NCI-H2029 (cell line): Measurements from ENCODE around the gene EML1.

Experiments used
- DNase-seq: peaks from one replicate; lab custom pipeline; 2025; lab: John Stamatoyannopoulos, UW

The EML1 gene

DNA sequence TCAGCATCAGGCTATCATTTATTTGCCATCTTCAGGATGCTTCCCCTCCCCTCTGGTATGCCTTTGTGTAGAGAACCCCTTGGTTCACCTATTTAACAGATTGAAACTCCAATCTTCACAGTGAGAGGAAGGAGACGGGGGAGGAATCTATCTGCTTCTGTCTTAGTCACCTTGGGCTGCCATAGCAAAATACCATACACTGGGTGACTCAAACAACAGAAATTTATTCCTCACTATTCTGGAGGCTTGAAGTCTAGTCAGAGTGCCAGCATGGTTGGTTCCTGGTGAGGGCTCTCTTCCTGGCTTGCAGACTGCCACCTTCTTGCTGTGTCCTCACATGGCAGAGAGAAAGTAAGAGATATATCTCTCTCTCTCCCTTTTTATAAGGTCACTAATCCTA is 13.5 kb upstream of the EML1 start:
- DNase-seq: no peak

DNA sequence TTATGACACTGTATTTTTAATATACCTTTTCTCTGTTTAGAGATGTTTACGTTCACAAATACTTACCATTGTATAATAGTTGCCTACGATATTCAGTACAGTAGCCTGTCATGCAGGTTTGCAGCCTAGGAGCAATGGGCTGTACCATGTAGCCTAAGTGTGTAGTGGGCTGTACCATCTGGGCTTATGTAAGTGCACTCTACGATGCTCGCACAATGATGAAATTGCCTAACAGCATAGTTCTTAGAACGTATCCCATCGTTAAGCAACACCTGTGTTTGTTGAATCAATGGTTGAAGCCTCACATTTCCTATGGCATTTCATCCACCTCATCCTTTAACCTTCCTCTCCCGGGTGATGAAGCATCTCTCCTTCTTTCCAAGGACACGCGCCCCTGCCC is 12.5 kb upstream of the EML1 start:
- peak; percentile 37 for DNase-seq

DNA sequence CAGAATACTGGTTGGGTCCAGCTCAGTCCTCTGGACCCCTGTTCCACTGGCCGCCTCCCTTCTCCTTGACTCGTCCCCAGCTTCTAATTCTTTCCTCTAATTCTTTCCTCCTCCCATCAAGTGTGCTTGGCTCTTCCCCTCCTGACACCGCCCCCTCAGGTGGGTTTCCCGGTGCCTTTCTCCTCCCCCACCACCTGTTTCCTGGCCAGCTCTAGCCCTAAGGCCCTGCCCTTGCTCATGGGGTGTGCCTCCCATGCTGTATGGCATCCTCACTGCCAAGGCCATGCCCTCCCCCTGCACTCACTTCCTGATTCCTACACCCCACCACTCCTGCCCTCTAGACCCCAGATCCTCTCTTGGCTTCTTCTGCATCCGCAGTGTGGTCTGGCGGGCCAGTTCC is 12.1 kb upstream of the EML1 start:
- DNase-seq: no peak

DNA sequence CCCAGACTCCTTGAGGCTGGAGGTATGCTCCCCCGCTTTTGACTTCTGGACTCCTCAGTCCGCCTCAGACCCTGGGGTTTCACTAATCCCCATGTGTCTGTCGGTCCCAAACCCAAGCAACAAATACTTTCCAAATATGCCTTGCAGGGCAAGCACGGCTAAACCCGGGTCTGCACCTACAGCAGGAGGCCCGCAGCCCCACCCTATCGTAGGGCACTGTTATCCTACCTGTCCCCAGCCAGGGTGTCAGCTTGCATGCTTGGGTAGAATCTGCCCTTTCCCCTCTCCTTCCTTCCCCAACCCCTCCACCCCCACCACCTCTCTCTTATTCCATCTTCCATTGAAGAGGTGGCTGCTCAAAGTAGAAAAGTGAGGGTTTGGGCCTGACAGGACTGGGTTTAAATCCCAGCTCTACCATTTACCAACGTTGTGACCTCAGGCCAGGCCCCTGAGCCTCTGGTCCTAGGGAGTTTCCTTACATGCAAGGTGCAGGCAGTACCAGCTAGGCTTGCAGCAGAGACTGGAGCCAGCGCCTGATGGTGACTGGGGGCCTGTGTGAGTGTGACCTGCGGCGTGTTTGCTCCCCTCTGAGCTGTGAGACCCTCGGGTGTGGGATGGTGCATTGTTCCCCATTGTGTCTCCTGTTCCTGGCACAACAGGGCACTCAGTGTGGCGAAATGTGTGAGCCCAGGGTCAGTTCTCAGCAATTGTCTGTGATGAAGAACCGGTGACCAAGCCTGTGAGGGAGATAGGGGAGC is 11.2 kb upstream of the EML1 start:
- no peak for DNase-seq

DNA sequence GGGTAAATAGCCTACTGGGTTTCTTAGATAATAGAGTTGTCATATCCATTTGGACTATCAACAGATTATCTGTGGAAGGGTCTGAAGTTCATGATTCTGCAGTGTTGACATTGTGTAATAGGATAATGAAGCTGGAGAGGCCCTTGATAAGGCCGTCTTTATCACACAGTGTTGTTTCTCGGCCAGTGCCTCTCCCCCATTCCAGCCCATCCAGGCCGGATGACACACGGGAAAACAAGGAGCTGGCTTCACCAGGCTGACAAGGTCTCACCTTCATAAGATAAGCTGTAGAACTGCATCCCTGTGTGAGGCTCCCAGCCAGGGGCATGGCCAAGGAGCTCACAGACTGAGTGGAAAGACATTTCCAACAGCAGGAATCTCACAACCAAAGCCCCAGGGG is 8.7 kb upstream of the EML1 start:
- peak; percentile 4 for DNase-seq

DNA sequence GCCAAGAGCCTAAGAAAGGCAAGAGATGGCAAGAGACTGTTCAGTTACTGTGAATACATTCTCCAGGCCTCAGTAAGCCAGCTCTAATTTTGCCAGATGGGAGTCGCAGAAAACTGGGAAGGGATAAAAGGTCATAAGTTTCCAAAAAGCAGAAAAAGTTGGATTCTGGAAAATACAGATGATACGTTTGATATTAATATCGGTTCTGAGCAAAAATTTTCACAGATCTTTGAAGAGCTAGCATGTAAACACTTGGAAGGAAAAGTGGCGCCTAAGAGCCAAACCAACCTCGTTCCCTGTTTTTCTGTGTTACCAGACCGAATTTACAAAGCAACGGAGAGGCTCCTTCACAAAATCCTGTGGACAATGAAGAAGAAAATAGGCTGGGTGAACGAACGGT is 7.8 kb upstream of the EML1 start:
- DNase-seq: no peak

DNA sequence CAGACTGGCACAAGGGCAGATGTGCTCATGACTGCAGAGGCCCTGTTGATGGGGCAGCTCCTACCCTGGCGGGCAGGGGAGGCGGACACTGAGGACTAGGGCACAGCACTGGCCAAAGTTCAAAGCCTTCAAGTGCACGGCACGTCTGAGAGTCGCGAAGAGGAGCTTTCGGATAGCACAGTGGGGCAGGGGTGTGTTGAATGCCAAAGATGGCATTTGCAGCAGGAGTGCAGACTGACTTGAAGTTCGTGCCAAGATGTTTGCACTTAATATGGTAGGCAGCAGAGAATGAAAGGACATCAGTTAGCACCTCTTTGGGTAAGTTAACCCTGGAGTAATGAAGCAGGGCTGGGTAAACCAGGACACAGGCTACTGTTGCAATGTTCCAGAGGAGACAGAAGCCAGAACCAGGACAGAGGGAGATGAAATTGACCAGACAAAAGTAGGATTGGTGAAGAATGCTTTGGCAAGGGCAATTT is 6.7 kb upstream of the EML1 start:
- DNase-seq: no peak

DNA sequence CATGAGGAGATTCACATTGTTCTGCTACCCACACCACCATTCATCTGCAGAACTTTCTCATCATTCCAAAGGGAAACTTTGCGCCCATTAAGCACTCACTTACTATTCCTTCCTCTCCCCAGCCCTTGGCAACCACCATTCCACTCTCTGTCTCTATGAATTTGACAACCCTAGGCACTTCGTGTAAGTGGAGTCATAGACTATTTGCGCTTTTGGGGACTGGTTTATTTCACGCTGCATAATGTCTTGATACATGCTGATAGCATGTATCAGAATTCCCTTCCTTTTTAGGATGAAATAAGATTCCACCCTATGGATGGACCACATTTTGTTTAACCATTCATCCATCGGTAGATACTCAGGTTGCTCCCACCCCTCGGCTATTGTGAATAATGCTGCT is 4.5 kb upstream of the EML1 start:
- DNase-seq: no peak

DNA sequence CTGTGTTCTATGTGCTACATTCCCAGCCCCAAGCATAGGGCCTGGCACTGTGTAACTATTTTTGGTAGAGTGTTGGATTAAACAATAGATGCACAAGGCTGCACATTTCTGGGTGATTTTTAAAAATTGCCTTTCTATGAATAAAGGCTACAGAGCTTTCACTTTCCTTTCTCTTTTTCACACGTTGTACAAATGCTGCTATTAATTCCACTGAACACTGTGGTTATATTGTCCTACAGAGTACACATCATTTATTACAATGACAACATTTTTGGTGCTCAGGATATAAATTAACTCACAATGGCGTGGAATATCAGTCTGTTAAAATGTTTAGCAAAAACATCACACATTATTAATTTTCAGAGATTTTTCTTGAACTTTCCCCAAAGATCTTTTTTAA is 3.6 kb upstream of the EML1 start:
- no peak for DNase-seq

DNA sequence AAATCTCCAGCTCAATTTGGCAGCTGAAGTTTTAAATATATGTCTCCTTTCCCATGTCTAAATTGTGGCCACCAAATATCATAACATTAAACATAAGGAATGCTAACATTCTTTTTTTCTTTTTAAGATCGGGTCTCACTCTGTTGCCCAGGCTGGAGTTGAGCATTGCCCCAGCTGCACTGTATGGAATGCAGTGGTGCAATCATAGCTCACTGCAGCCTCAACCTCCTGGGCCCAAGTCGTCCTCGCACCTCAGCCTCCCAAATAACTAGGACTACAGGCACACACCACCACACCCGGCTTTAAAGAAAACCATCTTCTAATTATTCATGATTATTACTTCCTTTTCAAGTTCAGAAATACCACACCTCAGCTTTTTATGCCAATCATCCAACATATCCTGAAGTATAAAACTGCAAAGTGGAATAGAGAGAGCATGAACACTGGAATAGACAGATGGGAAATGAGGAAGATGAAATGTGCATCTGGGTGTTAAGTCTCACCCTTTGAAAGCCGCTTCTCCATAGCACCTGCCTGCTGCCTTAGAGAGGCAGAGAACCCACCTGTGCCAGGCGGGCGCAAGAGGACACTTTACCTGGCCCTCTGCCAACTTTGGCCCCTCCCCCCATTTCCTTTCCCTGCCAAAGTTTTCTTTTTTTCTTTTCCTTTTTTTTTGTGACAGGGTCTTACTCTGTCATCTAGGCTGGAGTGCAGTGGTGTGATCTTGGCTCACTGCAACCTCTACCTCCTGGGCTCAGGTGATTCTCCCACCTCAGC is 2.8 kb upstream of the EML1 start:
- DNase-seq: peak; percentile 17

DNA sequence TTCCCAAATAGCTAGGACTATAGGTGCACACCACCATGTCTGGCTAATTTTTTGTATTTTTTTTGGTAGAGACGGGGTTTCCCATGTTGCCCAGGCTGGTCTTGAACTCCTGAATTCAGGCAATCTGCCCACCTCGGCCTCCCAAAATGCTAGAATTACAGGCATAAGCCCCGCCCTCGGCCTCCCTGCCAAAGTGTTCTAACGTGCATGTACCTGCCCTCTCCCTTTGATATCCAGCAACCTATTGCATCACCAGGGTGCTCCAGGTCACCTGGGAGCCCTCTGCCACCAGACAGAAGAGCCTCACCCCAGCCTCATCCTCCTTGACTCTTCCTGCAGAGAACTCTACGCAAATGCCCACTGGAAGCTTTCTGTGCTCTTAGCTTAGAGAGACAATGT is 2.2 kb upstream of the EML1 start:
- no peak for DNase-seq

DNA sequence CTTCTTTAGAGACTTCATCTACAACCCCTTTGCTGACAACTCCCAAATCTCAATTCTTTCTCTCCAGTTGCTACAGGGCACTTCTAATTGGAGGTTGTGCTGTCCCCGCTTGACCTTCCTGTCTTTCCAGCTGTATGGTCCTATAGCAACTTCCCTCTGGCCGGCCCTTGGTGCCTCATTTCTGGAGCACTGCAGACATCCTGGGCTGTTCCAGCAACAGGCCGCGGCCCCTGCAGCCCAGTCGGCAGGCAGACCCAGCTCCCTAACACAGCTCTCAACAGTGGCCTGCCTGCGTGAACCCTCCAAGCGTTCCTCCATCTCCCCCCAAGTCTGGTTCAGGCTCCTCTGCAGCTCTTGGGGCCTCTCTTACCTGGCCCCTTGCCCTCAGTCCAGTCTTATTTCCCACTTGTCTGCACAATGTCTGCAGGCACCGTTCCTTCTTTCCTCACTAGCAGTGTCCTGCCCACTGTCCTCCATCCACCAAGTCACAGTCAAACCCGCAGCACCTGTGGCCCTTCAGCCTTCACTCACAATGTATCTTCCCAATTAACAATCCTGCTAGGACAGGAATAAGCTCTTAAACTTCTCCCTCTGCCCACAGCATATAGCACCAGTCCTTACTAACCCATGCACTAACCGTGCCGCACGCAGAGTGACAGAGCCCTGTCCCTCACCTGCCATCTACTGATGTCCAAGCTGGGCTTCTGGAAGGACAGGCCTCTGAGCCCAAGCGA is 1.6 kb upstream of the EML1 start:
- no peak for DNase-seq

DNA sequence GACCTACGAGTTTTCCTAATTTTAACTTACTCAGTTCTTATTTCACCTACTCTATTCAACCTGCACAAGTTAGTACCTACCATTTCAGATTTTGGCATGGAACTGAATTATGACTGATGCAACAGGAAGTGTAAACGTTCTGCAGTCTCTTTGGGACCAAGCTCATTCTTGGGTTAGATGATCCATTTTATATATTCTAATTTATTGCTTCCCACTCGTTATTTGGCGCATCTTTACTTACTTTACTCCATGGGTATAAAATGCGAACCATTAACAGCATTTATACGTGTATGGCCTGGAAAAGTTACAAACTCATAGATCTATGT is 1.0 kb upstream of the EML1 start:
- no peak for DNase-seq

DNA sequence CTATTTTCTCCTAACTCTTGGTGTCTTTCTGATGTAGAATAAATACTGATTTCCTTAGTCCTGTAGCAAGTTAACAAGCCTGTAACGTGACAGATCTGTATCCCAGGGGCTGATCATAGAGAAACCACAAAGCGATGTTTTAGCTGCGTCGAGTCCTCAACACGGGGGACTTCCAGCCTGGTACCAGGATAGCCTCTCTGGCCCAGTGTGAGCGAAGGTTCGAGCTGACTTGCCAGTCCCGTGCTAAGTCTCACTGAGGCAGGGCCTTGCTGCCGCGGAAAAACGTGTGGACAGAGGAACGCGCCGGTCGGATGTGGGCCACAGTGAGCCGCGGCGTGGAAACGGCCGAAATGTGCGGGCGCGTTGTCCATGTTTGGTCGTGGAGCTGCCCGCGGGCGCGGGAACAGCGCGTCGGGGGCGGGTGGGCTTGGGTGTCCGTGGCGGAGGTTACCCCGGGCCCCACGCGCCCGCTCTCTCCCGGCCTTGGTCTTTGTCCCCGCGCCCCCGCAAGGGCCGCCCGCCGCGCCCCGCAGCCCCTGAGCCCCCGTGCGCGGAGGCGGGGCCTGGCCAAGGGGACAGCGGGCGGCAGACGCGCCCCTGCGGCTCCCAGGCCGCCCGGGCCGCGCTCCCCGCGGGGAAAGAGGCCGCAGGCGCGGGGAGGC is 531 bp upstream of the EML1 start:
- no peak for DNase-seq

DNA sequence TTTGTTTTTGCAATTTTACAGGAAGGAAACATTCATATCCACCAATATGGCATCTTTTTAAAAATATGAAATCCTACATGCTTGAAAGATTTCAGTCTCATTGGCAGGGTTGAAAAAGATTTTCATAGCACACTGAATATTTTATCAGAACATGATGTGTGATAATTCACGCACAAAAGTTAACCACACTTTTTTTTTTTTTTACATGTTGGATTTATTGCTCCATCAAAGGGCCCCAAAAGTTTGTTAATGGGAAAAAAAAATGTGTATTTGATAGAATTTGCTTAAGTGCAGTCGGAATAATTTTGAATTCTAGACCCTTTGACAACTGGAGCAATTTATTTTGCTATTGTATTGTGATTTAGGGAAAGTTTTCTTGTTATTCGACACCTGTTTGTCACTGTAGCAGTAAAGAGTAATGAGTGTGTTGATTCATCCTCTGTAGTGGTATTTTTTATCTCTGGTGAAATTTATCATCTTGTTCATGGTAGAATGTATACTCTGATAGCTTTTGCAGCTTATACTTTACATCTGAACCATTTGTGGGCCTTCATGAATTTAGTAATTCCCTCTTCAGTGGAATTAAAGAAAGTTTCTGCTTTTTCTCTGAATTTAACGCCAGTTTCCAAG is 1.1 kb downstream of the EML1 start:
- DNase-seq: no peak

DNA sequence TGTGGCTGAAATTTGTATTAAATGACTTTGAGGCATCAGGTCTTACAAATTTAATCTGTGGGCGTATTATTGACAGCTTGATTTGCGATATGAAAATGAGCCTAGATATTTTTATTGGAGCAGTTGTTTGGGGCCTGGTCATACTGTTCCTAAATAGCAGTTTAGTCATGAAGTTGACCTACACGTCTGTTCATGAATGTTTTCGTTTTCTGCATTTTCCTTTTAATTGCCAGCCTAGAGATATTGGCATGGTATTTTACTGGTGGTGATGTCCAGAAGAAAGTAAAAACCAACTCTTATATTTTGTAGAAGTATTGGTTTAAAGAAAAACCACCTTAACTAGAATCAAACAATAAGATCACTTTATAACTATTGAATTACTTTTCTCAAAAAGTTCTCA is 1.8 kb downstream of the EML1 start:
- DNase-seq: no peak

DNA sequence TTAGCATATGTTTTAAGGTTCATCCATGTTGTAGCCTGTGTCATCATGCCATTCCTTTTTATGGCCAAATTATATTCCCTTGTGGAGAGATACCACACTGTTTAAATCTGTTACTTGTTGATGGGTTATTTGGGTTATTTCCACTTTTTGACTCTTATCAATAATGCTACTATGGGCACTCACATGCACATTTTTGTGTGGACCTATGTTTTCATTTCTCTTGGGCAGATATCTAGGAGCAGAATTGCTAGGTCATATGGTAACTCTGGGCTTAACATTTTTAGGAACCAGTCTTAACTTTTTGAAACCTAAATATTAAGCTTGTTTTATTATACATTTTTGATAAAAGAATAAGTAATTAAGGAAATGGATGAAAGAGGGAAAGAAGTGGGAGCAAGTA is 4.0 kb downstream of the EML1 start:
- no peak for DNase-seq

DNA sequence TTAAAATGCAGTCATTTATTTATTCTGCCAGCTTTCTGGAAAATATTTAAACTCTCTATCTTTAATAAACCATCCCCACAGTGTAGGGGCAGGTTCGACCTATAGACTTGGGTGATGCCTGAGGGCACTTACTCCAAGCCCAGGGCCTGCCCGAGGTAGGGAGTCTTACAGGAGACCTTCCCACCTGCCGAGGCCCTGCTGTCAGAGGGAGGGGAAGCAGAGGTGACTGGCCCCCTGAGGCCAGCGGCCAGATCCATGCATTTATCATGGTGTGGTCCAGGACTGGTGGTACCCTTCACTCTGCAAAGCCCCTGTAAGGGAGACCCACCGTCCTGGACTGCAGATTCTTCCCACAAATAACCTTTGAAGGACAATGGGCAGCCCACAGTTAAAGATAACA is 7.6 kb downstream of the EML1 start:
- DNase-seq: no peak

DNA sequence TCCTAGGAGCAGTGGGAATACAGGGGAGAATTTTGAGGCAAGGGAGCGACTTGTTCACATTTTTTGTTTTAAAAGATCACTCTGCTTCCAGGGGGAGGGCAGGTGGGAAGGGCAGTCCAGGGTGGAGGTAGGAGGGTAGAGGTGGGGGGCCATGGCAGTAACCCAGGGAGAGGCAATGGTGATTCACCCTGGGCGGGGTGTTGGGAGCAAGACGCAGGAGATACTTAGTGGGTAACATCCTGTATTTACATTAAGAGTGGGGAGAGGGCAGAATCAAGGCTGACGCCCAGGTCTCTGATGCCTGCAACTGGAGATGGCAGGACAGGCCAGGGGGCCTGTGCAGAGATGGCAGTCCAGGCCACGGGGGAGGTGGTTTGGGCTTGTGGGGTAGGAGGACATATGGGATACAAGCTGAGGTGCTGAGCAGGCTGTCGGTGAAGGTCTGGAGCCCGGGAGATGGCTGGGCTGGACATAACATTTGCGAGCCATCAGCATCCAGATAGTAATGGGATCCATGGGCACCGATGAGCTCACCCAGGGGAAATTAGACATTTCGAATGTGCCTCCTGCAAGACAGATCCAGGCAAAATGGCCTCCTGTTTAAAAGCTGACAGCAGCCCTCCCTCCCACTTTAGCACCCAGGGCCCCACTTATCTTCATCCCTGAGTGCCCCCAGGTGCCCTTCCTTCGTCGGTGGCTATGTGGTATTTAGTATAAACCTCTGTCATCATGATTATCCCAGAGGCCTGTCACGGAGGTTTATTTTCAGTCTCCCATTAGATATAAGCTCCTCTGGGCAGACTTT is 9.3 kb downstream of the EML1 start:
- no peak for DNase-seq

DNA sequence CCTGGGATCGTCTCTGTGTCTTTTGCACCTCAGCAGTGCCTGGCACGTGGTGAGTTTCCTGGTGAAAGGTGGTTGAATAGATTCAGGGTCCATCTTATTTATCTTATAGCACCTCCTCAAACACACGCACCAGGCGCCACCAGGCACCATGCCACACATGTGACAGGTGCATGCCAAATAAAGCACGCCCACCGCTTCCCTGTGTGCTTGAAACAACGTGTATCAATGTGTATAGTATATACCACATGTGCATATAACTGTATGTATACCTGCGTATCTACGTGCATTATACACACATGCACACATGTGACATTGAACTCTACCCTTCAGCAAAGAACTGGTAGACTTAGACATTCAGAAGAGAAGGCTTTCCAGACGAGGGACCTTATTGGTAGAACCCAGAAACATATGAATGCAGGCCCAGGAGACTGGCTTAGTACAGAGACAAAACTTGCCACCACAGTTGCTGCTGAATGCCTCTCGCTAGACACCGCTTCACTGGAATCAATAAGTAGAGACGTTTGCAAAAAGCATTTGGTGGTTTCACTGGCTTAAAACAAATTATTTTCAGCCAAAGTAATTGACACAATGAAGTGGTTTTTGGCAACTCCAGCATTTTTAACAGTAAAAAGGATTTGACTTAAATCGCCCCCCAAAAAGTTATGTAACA is 10.0 kb downstream of the EML1 start:
- DNase-seq: no peak

DNA sequence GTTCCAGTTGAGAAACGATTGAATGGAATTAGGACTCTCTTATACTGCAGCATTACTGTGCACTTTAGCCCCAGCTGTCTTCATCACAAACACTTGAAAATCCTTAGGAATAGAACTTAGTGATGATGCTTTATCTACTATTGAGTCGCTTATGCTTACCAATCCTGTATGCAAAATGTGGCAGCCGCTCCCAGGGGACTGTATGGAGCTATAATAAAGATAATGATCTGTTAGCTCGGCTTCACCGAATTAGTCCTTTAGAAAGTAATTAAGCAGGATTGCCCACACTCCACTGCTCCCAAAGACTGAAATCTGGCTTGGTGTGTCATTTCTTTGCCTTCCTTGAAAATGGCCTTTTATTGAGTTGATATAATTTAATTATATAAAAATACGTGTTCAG is 10.6 kb downstream of the EML1 start:
- DNase-seq: no peak
